SHP77 treated with DMSO at 0.1 percent for 48 hours (cell line): ENCODE results near the gene TBC1D4.

Source experiments
- DNase-seq: peaks from one replicate; lab custom pipeline; 2025; lab: John Stamatoyannopoulos, UW

TBC1D4 gene

DNA sequence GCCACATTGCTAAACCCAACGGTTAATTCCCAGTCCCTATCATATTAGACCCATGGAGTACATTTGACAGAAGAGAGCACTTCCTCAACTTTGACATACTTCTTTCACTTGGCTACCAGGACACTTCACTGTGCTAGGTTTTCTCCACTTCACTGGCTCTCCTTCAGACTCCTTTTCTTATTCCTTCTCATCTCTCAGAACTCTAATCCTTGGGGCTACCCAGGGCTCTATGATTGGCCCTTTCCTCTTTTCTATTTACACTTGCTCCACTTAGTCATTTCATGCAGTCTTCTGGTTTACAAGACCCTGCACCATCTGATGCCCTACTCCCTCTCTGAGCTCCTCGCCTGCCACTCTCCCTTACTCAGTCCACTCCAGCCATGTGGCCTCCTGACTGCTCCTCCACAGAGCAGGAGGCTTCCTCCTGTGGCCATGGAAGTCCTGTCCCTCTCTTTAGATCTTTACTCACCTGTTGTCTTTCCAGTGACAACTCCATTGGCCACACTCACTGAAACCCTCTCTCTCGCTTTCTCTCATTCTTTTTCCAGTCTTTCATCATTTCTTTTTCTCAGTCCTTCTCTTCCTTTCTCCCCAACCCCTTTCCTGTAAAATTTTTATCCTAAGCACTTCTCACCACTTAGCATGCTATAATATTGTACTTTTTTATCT is 90.4 kb downstream of the TBC1D4 start:
- DNase-seq = no peak

DNA sequence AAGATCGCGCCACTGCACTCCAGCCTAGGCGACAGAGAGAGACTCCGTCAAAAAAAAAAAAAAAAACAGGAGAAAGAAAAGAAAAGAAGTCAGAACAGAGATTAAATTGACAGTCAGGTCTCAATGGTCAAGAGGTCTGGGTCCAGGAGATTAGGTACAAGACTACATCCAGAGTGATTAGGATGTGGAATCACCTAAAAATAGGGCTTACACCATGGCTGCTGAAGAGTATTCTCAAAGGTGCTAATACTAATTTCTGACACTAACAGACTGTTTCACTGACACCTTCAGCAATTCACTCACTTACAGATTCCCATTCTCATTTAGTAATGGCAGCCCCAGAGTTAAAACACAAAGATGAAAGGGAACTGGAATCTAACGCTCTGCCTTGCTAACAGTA is 91.7 kb downstream of the TBC1D4 start:
- no peak for DNase-seq

GRCh38 chr13:75385708-75386083 is 96.3 kb downstream of the TBC1D4 start:
- no peak for DNase-seq

- DNase-seq = peak; percentile 43
These were observed 96.9 kb downstream of the TBC1D4 start for GRCh38 chr13:75384879-75385707.

DNA sequence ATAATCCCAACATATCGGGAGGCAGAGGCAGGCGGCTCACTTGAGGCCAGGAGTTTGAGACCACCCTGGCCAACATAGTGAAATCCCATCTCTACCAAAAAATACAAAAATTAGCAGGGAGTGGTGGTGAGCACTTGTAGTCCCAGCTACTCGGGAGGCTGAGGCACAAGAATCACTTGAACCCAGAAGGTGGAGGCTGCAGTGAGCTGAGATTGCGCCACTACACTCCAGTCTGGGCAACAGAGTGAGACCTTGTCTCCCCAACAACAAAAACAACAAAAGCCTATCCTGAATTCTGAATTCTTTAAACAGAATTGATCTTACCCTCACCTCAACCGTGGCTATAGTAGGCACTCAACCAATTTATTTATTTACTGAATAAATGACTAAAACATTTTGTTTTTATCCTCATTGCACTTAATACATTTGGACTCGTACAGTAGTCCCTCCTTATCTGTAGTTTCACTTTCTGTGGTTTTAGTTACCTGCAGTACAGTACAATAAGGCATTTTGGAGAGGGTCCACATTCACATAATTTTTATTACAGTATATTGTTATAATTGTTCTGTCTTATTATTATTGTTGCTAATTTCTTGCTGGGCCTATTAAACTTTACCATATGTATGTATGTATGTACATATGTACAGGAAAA is 98.8 kb downstream of the TBC1D4 start:
- no peak for DNase-seq

DNA sequence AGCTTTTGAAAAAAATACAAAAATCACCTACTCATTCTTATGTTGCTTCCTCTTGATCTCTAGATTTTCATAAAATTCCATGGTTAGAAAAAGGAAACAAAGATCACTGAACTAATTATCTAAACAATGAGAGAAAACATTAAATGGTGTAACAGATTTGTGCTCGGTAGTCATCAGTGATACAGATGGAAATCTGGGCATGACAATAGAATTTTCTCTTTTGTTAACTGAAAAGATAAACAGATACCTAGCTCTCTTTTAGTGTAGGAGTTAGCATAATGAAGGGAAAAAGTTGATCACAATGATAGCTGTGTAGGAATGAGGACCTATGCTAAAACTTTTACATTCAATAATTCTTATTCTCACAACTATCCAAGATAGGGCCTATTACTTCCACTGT is 103.7 kb downstream of the TBC1D4 start:
- DNase-seq = no peak

GRCh38 chr13:75376792-75377402 is 105.1 kb downstream of the TBC1D4 start:
- no peak for DNase-seq

- no peak for DNase-seq
These were observed 106.6 kb downstream of the TBC1D4 start for GRCh38 chr13:75375329-75375728.

GRCh38 chr13:75373988-75374387 is 108.0 kb downstream of the TBC1D4 start:
- DNase-seq = no peak

DNA sequence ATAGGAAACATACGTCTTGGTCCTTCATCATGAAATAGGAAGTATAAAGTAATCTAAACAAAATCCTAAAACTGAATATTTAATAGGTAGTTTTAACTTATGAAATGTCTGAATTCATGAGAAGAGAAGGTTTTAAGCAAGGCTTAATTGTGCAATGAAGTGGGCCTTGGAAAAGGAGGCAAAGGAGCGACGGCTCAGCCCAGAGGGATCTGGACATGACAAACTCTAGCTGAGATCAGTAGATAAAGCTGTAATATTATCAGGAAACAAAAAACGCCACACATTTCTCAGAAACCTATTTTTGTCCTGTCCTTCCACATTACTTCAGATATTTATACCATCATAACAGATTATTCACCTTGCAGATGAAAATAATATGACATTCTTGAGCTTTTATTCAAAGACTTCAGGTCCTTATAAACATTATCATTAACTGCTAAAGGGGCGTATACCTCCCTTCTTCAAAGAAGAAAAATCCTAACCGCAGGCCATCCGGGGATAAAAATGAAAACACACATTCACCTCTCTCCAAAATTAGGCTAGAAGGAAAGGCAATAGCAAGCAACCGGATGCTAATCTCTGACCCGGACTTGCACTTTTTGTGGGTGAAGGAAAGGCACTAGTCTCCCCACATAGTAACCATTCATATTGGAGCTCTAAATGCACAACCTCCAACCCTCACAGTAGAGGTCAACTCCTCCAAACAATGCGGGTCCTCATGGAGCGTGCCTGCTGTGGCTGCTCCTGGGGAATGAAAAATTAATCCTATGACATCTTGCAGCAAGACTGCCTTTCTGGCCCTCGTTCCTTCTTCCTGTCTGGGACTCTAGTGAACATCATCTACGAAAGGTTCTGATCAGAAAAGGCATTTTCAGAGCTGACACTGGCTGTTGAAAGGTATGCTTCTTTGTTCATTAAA is 108.8 kb downstream of the TBC1D4 start:
- no peak for DNase-seq

DNA sequence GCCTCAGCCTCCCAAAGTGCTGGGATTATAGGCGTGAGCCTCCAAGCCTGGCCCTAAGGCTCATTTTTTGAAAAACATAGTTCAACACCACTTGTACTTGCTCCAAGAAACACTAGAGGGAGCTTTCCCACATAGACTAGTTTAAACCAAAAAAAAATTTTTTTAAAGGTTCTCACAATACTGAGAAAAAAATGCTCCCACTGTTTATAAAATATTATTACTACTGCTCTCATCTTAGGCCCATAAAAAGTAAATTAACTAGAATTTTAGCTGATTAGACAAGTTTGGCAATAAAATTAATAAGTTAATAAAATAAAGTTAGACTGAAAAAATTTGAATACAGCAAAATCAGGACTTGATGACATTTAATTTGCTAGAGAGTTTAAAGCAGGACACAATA is 109.5 kb downstream of the TBC1D4 start:
- DNase-seq = no peak

- no peak for DNase-seq
These were observed 110.8 kb downstream of the TBC1D4 start for GRCh38 chr13:75371203-75371602.

DNA sequence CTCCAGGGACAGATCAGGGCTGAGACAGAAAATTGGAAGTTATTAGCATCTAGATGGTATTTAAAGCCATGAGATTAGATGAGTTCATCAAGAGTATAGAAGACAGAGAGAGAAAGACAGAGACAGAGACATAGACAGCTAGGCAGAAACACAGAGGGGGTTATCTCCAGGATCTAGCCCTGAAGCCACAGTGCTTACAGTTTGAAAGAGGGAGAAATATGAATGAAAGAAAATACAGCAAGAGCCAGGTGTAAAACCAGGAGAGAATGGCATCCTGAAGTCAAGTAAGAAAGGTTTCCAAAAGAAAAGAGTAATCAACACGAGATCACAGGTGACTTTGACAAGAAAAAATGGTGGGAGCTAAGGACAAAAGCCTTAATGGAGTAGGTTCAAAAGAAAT is 111.2 kb downstream of the TBC1D4 start:
- no peak for DNase-seq

DNA sequence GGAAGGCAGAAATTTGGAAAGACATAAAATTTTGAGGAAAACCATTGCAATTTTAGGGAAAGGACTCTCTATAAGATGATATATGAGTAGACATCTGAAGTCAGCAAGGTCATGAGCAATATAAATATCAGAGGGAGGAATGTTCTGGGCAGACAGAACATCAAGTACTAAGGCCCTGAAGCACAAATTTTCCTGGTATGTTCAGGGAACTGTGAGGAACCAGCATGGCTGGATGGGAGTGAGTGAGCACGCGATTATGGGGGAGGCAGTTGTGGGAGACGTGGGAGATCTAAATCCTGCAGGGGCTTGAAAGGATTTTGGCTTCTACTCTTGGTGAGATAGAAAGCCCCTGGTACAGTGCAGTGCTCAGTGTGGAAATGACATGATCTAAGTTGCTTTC is 112.0 kb downstream of the TBC1D4 start:
- DNase-seq = no peak

DNA sequence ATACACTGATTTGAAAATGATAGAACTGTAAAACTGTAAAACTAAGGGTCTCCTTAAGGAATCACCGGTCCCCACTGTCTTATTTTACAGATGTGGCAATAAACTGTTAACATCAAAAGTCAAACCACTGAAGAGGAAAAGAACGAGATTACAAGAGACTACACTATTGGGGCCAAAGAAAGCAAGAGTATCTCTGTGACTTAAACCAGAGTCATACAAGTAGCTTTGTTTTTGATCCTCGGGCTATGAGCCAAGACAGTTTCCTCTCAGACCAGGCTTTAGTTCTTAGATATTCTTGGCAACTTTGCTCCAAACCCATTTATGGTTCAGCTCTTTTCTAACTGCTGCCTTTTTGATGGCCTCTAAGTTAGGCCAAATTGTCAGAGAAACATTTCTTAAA is 113.8 kb downstream of the TBC1D4 start:
- DNase-seq = no peak

DNA sequence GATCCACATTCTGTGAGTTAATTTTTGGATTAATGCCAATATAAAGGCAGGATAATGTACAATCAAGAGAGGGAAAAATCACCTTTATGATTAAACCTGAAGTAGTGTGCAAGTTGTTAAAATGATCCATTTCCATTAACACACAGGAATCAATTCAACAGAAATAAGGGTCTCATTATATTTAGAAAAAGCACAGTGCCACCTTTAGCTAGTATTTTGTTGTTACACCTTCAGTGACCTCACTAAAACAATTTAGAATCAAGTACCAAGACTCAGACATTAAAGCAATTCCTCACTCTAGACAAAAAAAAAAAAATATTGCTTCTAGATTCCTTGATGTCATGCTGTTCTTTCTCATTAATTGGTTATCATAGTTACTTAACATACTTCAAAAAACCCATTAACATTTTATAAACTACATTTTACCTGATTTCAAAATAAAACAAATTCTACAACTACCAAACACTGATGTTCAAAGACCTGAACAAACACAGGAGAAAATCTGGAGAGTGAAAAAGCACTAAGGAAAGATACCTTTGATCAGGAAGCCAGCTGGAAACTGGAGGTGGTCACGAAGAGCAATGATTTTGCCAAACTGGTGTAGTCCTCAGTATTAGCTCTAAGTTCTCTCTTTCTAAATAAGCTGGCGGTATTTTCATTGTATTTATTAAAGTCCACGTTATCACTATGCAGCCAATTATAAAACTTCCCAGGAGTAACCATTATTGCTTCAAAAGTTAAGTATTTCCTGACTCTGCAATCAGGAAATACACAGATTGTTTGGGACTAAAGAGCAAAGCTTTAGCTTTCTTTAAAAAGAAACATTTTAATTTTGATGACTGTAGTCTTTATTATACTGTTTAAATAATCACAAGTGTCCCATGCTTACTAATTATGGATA is 115.3 kb downstream of the TBC1D4 start:
- DNase-seq = no peak

- no peak for DNase-seq
These were observed 116.2 kb downstream of the TBC1D4 start for GRCh38 chr13:75365724-75366173.

GRCh38 chr13:75364131-75364713 is 117.7 kb downstream of the TBC1D4 start:
- DNase-seq = no peak

DNA sequence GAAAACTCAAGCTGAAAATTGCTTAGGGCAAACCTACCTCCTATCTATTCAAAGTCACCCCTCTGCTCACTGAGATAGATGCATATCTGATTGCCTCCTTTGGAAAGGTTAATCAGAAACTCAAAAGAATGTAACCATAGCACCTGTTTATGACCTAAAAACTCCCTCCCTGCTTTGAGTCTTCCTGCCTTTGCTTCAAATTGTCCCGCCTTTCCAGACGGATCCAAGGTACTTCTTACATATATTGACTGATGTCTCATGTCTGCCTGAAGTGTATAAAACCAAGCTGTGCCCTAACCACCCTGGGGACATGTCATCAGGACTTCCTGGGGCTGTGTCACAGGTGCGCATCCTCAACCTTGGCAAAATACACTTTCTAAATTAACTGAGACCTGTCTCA is 118.6 kb downstream of the TBC1D4 start:
- DNase-seq = no peak

GRCh38 chr13:75362026-75362425 is 119.9 kb downstream of the TBC1D4 start:
- DNase-seq = no peak
